Neutrophil (primary cell): ENCODE data around the gene KCNK3.

Source experiments
- H3K27ac ChIP-seq: fragments of 200-600 bp; sonication (generic); 2 replicates; pipeline ENCODE4 v1.5.1; 2016; ENCODE audit warnings: mild to moderate bottlenecking, moderate library complexity
- H3K27me3 ChIP-seq: fragments of 200-600 bp; sonication (generic); 2 replicates; pipeline ENCODE4 v1.6.0; 2016; ENCODE audit warnings: mild to moderate bottlenecking
- H3K36me3 ChIP-seq: fragments of 200-600 bp; sonication (generic); 2 replicates; pipeline ENCODE4 v1.5.1; 2017
- H3K4me1 ChIP-seq, 2 experiments: fragments of 200-600 bp in 1 of 2; sonication (generic) in 1 of 2; 1 replicate in 1 of 2; 2 replicates in 1 of 2; pipeline versions ENCODE4 v1.5.1 to v1.6.1; 2013 to 2016; ENCODE audit warnings: low read depth in 1 of 2, low read length in 1 of 2, mild to moderate bottlenecking in 1 of 2, moderate library complexity in 1 of 2; ENCODE audit not compliant: control insufficient read depth in 1 of 2, insufficient read depth in 1 of 2
- H3K4me3 ChIP-seq, 2 experiments: fragments of 200-600 bp in 1 of 2; sonication (generic) in 1 of 2; 1 replicate in 1 of 2; 2 replicates in 1 of 2; pipeline ENCODE4 v1.5.1; 2013 to 2016; ENCODE audit warnings: low read depth in 1 of 2, low read length in 1 of 2, mild to moderate bottlenecking in 1 of 2, moderate library complexity in 1 of 2
- H3K9me3 ChIP-seq: fragments of 200-600 bp; sonication (generic); 2 replicates; pipeline ENCODE4 v1.5.1; 2016
- TF ChIP-seq, protein P1 (sequence below): fragments of 200-600 bp; sonication (generic); IDR thresholded peaks from 2 replicates; pipeline ENCODE4 v1.5.1; 2016; ENCODE audit warnings: antibody characterized with exemption

Gene KCNK3

DNA sequence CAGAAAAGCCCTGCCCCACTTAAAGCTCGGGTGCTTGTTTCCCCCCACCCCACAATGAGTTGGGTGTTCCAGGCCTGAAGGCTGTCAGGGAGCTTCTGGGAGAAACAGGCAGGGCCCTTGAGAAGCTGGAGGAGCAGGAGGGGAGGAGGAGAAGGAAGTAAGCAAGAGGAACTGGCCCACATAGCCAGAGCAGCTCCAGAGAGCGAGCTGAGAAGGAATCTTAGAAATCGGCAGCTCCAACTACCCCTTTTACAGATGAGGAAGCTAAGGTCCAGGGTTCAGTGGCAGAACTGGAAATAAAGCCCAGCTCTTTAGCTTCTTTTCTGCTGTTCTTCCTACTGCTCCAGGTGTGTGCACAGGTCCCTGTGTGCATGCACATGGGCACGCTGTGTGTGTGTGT is 12.7 kb upstream of the KCNK3 start:
- Histone ChIP-seq H3K4me1 (no peaks in the 10 kb centered on the region), H3K36me3 (no peaks in the 10 kb centered on the region), H3K9me3 (no peaks in the 10 kb centered on the region), H3K27ac (no peak overlapping the region), H3K4me3 (no peak overlapping the region), H3K27me3 (peaks cover 52% of the 10 kb centered on the region)
- TF ChIP-seq, protein P1, sequence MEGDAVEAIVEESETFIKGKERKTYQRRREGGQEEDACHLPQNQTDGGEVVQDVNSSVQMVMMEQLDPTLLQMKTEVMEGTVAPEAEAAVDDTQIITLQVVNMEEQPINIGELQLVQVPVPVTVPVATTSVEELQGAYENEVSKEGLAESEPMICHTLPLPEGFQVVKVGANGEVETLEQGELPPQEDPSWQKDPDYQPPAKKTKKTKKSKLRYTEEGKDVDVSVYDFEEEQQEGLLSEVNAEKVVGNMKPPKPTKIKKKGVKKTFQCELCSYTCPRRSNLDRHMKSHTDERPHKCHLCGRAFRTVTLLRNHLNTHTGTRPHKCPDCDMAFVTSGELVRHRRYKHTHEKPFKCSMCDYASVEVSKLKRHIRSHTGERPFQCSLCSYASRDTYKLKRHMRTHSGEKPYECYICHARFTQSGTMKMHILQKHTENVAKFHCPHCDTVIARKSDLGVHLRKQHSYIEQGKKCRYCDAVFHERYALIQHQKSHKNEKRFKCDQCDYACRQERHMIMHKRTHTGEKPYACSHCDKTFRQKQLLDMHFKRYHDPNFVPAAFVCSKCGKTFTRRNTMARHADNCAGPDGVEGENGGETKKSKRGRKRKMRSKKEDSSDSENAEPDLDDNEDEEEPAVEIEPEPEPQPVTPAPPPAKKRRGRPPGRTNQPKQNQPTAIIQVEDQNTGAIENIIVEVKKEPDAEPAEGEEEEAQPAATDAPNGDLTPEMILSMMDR: no peak

DNA sequence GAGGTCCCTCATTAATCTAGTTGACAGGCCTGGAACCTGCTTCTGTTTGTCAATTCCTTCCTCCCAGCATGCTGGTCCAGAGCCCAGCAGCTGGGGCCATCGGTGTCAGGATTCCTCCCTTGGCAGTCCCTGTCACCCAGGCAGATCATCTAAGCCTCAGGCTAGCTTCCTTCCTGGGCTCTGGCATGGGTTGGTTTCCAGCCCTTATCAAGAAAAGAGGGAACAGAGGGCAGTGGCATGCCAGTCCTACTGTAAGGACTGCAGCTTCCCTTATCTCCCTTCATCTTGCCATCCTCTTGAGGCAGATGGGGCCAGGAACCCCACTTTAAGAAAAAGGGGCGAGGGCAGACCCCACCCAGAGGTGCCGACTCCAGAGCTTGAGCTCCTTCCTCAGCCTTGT is 10.9 kb upstream of the KCNK3 start:
- Histone ChIP-seq H3K27ac (no peak overlapping the region), H3K4me3 (no peak overlapping the region), H3K27me3 (peaks cover 70% of the 10 kb centered on the region), H3K36me3 (no peaks in the 10 kb centered on the region), H3K9me3 (no peaks in the 10 kb centered on the region), H3K4me1 (no peaks in the 10 kb centered on the region)
- TF ChIP-seq, protein P1: no peak

DNA sequence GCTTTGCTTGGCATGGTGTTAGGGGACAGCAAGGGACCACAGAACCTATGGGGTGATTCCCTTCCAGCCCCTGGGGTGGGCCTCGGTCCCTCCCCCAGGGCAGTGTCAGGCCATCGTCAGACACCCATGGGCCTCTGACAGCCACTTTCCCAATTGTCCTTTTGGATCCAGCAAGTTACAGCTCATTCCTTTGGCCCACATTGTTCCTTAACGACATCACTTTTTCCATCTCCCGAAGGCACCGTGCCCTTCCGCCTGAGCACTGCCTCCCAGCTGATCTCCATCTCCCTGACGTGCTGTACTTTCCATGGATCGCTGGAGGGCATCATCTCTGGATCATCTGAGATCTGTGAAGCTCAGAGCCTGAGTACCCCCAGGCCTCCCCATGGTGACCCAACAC is 10.4 kb upstream of the KCNK3 start:
- TF ChIP-seq, protein P1: no peak
- Histone ChIP-seq H3K27ac (no peak overlapping the region), H3K36me3 (no peaks in the 10 kb centered on the region), H3K27me3 (peaks cover 75% of the 10 kb centered on the region), H3K4me3 (no peak overlapping the region), H3K4me1 (no peaks in the 10 kb centered on the region), H3K9me3 (no peaks in the 10 kb centered on the region)

DNA sequence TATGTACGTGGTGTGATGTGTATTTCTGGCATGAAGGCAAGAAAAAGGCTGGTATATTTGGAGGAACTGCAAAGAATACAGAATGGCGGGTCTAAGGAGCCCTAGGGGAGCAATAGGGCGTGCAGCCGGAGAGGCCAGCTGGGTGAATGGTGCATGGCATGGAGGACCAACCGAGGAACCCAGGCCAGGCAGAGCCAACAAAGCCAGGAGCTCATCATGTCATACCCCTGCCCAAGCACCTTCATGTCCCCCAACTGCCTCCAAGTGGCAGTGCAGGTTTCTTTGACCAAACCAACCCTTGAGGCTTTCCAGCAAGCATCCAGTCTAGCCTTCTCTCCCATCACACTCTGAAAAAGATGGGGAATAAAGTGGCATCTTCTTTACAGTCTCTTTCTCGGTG is 8.9 kb upstream of the KCNK3 start:
- Histone ChIP-seq H3K36me3 (no peaks in the 10 kb centered on the region), H3K27me3 (peaks cover 84% of the 10 kb centered on the region), H3K4me1 (no peaks in the 10 kb centered on the region), H3K27ac (no peak overlapping the region), H3K4me3 (no peak overlapping the region), H3K9me3 (no peaks in the 10 kb centered on the region)
- TF ChIP-seq, protein P1: no peak

DNA sequence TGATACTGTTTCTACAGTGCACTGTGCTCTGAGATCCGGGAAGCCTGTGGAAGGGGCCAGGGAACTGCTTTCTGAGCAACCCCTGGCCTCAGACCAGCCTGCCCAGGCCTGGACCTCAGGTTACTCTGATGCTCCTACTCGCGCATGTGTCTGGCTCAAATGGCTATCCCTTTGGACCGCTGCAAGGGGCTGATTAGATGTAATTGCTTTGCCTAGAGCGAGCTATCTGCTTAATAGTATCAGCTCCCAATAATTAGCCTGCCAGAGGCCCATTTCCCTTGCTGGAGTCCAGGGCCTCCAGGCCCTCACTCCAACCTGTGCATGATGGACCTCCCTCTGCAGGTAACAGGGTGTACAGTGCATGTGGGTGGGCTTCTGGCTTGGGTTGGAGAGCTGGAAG is 7.2 kb upstream of the KCNK3 start:
- Histone ChIP-seq H3K27ac (no peak overlapping the region), H3K4me1 (no peaks in the 10 kb centered on the region), H3K36me3 (no peaks in the 10 kb centered on the region), H3K9me3 (no peaks in the 10 kb centered on the region), H3K27me3 (peaks cover 86% of the 10 kb centered on the region), H3K4me3 (no peak overlapping the region)
- TF ChIP-seq, protein P1: no peak
